ENCODE data around the gene METTL5. TPM values are rescaled to one million over a fixed set of nuclear protein-coding genes. Genes with fewer than 3 reads are reported as not detected.
A peak's percentile ranks its signal among the peaks of the same experiment; 100 is the strongest.
"Not testable (repeated sequence)": the region's sequence is repeated elsewhere in the genome, so short reads cannot be mapped to it uniquely, and the experiment has no call there.

METTL5 gene
- total RNA-seq, result 69.1 TPM
- long read RNA-seq, transcript METTL5-201 (7 exons, 1,010 nt), result minor isoform, 14 of 65 reads
- long read RNA-seq, transcript METTL5-203 (8 exons, 800 nt), result minor isoform, 16 of 65 reads
- long read RNA-seq, transcript METTL5-206 (8 exons, 880 nt), result major isoform, 26 of 65 reads
- long read RNA-seq, partial matches to known transcripts, result 2 of 65 reads
- long read RNA-seq, other reads (novel, unspliced or antisense), result 6 of 65 reads

- intact Hi-C loops (cut with DNase I), result loop anchor here (5.0 kb wide), 2 partner anchors 53 to 103 kb away; no protein-coding TSS in a partner anchor
- DNase-seq, result peak; percentile 92
- ATAC-seq (ENCODE audit: poor library complexity), result peak; percentile 82
Observed at GRCh38 chr2:169824373-169825333, at the start of gene METTL5. TSS of gene METTL5 (minus strand) at chr2:169824905. CDS start at chr2:169824597, 308 bp downstream.

GRCh38 chr2:169871994-169872393 is 47.3 kb upstream of the METTL5 start:
- intact Hi-C loops (cut with DNase I), result no loop called here
- no peak for ATAC-seq (ENCODE audit: poor library complexity)

DNA sequence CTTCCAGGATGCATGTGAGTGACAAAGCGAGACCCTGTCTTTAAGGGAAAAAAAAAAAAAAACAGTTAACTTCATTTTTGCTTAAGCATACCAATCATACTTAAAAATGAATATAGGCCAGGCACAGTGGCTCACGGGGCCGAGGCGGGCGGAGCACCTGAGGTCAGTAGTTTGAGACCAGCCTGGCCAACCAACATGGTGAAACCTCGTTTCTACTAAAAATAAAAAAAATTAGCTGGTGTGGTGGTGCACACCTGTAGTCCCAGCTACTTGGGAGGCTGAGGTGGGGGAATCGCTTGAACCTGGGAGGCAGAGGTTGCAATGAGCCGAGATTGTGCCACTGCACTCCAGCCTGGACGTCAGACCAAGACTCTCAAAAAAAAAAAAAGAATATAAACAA is 46.7 kb upstream of the METTL5 start:
- DNase-seq; intact Hi-C loops (cut with DNase I); ATAC-seq (ENCODE audit: poor library complexity): not testable (repeated sequence)

More at GRCh38 chr2:169871994-169872393, 47.3 kb upstream of the METTL5 start:
- no peak for DNase-seq

GRCh38 chr2:169868951-169869350 is 44.2 kb upstream of the METTL5 start:
- ATAC-seq (ENCODE audit: poor library complexity) (no peak), DNase-seq (no peak)
- intact Hi-C loops (cut with DNase I), result no loop called here

DNA sequence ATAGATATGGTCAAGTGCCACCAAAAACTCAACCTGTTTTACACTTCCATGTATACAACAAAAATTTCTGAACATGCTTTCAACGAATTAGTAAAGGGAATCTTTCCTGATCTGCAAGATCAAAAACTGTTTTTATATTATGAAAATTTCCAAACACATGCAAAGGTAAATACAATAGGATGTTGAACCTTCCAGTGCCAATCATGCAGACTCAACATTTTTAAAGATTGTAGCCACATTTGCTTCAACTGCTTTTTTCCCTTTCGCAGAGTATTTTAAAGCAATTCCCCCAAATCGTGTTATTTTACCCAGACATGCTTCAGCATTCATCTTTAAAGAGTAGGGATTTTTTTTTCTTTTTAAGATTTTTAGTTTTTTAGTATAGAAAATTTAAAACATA is 42.9 kb upstream of the METTL5 start:
- intact Hi-C loops (cut with DNase I), result no loop called here
- ATAC-seq (ENCODE audit: poor library complexity) (no peak), DNase-seq (no peak)

- intact Hi-C loops (cut with DNase I); DNase-seq; ATAC-seq (ENCODE audit: poor library complexity): not testable (repeated sequence)
Observed at GRCh38 chr2:169866230-169866629, 41.5 kb upstream of the METTL5 start.

GRCh38 chr2:169865492-169865891 is 40.8 kb upstream of the METTL5 start:
- DNase-seq (no peak), ATAC-seq (ENCODE audit: poor library complexity) (peak; percentile 20)
- intact Hi-C loops (cut with DNase I), result no loop called here

GRCh38 chr2:169862816-169863215 is 38.1 kb upstream of the METTL5 start:
- intact Hi-C loops (cut with DNase I), result no loop called here
- DNase-seq (no peak), ATAC-seq (ENCODE audit: poor library complexity) (no peak)

- ATAC-seq (ENCODE audit: poor library complexity) (no peak), DNase-seq (no peak)
- intact Hi-C loops (cut with DNase I), result no loop called here
Observed at GRCh38 chr2:169860149-169860548, 35.4 kb upstream of the METTL5 start.

DNA sequence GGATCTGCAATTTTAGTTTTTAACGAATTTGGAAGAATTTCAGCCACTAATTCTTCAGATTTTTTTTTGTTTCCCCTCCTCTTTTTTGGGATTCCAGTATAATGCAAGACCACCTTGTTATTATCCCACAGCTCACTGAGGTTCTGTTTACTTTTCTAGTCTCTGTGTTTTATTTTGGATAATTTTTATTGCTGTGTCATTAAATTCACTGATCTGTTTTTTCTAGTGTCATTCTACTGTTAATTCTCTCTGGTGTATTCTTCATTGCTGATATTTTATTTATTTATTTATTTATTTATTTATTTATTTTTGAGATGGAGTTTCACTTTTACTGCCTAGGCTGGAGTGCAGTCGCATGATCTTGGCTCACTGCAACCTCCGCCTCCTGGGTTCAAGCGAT is 34.7 kb upstream of the METTL5 start:
- ATAC-seq (ENCODE audit: poor library complexity) (no peak), DNase-seq (no peak)
- intact Hi-C loops (cut with DNase I), result no loop called here

GRCh38 chr2:169855281-169856258 is 30.9 kb upstream of the METTL5 start:
- ATAC-seq (ENCODE audit: poor library complexity); intact Hi-C loops (cut with DNase I); DNase-seq: not testable (repeated sequence)

DNA sequence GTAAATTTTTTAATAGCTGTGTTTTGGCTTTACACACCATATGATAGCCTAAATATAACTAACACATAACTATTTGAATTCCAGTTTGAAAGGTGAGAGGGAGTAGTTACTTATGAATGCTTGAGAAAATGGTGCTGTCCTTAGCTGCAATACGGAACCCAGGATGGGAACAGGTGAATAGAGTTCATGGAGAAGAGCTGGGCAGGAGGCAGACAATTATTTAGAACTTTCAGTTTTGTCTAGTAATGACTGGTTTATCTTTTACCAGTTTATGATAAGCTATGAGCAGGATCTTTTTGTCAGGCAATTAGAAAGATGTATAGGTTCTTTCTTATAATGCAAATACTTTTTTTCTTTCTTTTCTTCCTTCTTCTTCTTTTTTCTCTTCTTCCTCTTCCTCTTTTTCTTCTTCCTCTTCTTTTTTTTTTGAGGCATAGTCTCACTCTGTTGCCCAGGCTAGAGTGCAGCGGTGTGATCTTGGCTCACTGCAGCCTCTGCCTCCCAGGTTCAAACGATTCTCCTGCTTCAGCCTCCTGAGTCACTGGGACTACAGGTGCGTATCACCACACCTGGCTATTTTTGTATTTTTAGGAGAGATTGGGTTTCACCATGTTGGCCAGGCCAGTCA is 28.4 kb upstream of the METTL5 start:
- ATAC-seq (ENCODE audit: poor library complexity) (no peak), DNase-seq (no peak)
- intact Hi-C loops (cut with DNase I), result no loop called here

GRCh38 chr2:169849710-169850109 is 25.0 kb upstream of the METTL5 start:
- intact Hi-C loops (cut with DNase I), result no loop called here

DNA sequence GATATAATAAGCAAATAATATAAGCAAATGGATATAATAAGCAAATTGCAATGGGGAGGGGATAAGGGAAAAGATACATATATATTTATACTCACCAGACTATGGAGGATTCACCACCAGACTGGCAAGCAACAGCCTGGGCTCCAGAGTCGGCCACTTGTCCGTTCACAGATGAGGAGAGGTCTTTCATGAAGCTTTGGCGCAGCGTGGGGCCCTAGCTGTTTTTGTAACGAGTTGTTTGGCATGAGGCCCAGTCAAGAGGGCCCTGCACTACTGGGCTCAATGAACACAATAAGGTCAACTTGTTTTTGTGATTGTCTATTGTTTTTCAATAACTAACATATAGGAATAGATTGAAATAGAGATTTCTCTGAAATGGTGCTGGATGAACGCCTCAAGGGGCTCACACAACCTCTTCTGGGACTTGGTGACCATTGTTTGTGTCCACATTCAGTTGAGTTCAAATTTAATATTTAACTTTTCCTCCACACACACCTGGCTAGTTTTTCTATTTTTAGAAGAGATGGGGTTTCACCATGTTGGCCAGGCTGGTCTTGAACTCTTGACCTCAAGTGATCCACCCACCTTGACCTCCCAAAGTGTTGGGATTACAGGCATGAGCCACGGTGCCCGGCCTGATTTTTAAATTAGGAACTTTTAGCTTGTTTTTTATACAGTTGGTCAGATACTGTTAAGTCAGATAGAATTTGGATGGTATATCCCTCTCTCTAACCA is 24.4 kb upstream of the METTL5 start:
- ATAC-seq (ENCODE audit: poor library complexity), result peak; percentile 40
- intact Hi-C loops (cut with DNase I); DNase-seq: not testable (repeated sequence)

More at GRCh38 chr2:169849710-169850109, 25.0 kb upstream of the METTL5 start:
- ATAC-seq (ENCODE audit: poor library complexity) (no peak), DNase-seq (no peak)

GRCh38 chr2:169845016-169845415 is 20.3 kb upstream of the METTL5 start:
- ATAC-seq (ENCODE audit: poor library complexity) (no peak), DNase-seq (no peak)
- intact Hi-C loops (cut with DNase I), result no loop called here

DNA sequence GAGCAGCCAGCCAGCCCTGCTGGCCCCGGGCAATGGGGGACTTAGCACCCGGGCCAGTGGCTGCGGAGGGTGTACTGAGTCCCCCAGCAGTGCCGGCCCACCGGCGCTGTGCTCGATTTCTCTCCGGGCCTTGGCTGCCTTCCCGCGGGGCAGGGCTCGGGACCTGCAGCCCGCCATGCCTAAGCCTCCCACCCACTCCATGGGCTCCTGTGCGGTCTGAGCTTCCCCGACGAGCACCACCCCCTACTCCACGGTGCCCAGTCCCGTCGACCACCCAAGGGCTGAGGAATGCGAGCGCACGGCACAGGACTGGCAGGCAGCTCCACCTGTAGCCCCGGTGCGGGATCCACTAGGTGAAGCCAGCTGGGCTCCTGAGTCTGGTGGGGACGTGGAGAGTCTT is 16.9 kb upstream of the METTL5 start:
- intact Hi-C loops (cut with DNase I), result not testable (repeated sequence)

DNA sequence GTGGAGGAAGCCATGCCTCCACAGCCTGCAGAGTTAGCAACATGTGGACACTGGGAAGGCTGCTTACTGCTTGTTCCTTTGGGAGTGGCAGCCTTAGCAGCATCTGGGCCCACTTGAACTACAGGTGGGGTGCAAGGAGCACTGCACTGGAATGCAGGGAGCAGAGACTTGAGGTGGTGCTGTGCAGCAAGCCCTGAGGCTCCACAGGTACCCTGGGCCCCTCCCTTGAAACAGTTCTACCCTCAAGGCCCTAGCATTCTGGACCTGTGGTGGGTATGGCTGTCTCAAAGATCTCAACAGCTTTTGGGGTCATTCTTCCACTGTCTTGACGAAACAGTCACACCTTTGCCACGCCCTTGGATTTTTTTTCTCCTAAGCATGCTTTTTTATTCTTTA is 16.0 kb upstream of the METTL5 start:
- ATAC-seq (ENCODE audit: poor library complexity) (peak; percentile 16), DNase-seq (no peak)
- intact Hi-C loops (cut with DNase I), result no loop called here

More for the DNA sequence above, 16.9 kb upstream of the METTL5 start:
- ATAC-seq (ENCODE audit: poor library complexity); DNase-seq: not testable (repeated sequence)
